OCI-LY3 (cell line): ENCODE data around the gene LPP.

Experiments
- H2AFZ ChIP-seq: fragments of 200-600, 300-600 bp; shearing (Covaris generic); 2 replicates; pipeline ENCODE4 v1.6.0; 2014; ENCODE audit warnings: antibody characterized with exemption, low read depth, low read length
- H3K27ac ChIP-seq: fragments of 200-600, 300-600 bp; sonication (generic); 2 replicates; pipeline ENCODE4 v1.5.1; 2014; ENCODE audit warnings: mild to moderate bottlenecking, low read length, moderate library complexity, mixed read lengths
- H3K27me3 ChIP-seq: fragments of 200-600, 300-600 bp; sonication (generic); 2 replicates; pipeline ENCODE4 v1.6.1; 2014; ENCODE audit warnings: low read depth, low read length, mixed read lengths
- H3K36me3 ChIP-seq: fragments of 200-600, 300-600 bp; sonication (generic); replicated peaks from 2 replicates; pipeline ENCODE3; 2014; ENCODE audit warnings: low read depth, low read length, mixed read lengths
- H3K4me1 ChIP-seq: fragments of 300-600, 200-600 bp; sonication (generic); 2 replicates; pipeline ENCODE4 v1.6.1; 2014; ENCODE audit warnings: low read length, mixed read lengths
- H3K4me2 ChIP-seq: fragments of 200-600, 300-600 bp; sonication (generic); 2 replicates; pipeline ENCODE4 v1.6.1; 2014; ENCODE audit warnings: low read length, mixed read lengths
- H3K4me3 ChIP-seq: fragments of 300-600, 200-600 bp; sonication (generic); 2 replicates; pipeline ENCODE4 v1.5.1; 2014; ENCODE audit warnings: antibody characterized with exemption, mild to moderate bottlenecking, low read length, moderate library complexity
- H3K79me2 ChIP-seq: fragments of 300-600, 200-600 bp; shearing (Covaris generic); 2 replicates; pipeline ENCODE4 v1.6.1; 2014; ENCODE audit warnings: mild to moderate bottlenecking, low read length, mixed read lengths
- H3K9ac ChIP-seq: fragments of 300-600, 200-600 bp; shearing (Covaris generic); 2 replicates; pipeline ENCODE4 v1.6.0; 2014; ENCODE audit warnings: mild to moderate bottlenecking, low read length, moderate library complexity
- H3K9me3 ChIP-seq: fragments of 200-600, 300-600 bp; shearing (Covaris generic); 2 replicates; pipeline ENCODE4 v1.6.1; 2014; ENCODE audit warnings: low read length, mixed read lengths; ENCODE audit not compliant: insufficient read depth
- H4K20me1 ChIP-seq: fragments of 200-600, 300-600 bp; sonication (generic); 2 replicates; pipeline ENCODE4 v1.6.1; 2016; ENCODE audit warnings: low read length, mixed read lengths; ENCODE audit not compliant: insufficient read depth
- CTCF ChIP-seq: fragments of 200-600, 300-600 bp; sonication (generic); IDR thresholded peaks from 2 replicates; pipeline ENCODE4 v1.5.1; 2014; ENCODE audit warnings: antibody characterized with exemption, low read length, low read depth
- EZH2phosphoT487 ChIP-seq: fragments of 200-600 bp; shearing (Covaris generic); IDR thresholded peaks from 2 replicates; pipeline ENCODE4 v1.6.1; 2018; ENCODE audit warnings: antibody characterized with exemption, mixed run types, low read depth

The LPP gene

GRCh38 chr3:188830893-188831292 lies 676.9 kb downstream of the LPP start:
- Histone ChIP-seq H3K4me3 (no peak overlapping the region), H3K27ac (no peak overlapping the region)
- TF ChIP-seq CTCF (peak; percentile 67), EZH2phosphoT487 (no peak)

GRCh38 chr3:188832146-188832545 lies 678.2 kb downstream of the LPP start:
- no peaks in the 10 kb centered on the region for H3K9me3 ChIP-seq
- H3K27me3 ChIP-seq: no peaks in the 10 kb centered on the region
- no peak overlapping the region for H2AFZ ChIP-seq
- H3K27ac ChIP-seq: no peak overlapping the region
- no peaks in the 10 kb centered on the region for H3K36me3 ChIP-seq
- no peak overlapping the region for H3K4me3 ChIP-seq
- H4K20me1 ChIP-seq: no peaks in the 10 kb centered on the region
- H3K79me2 ChIP-seq: no peaks in the 10 kb centered on the region
- H3K9ac ChIP-seq: no peak overlapping the region
- peaks cover 21% of the 10 kb centered on the region for H3K4me1 ChIP-seq
- TF ChIP-seq EZH2phosphoT487: no peak
- no peak for TF ChIP-seq CTCF
- H3K4me2 ChIP-seq: no peak overlapping the region

More at GRCh38 chr3:188830893-188831292, 676.9 kb downstream of the LPP start:
- Histone ChIP-seq H3K27me3 (no peaks in the 10 kb centered on the region), H3K4me2 (no peak overlapping the region), H3K9me3 (no peaks in the 10 kb centered on the region), H2AFZ (no peak overlapping the region), H3K36me3 (no peaks in the 10 kb centered on the region), H4K20me1 (no peaks in the 10 kb centered on the region), H3K9ac (no peak overlapping the region), H3K4me1 (peaks cover 27% of the 10 kb centered on the region), H3K79me2 (no peaks in the 10 kb centered on the region)

GRCh38 chr3:188832961-188833721 lies 679.2 kb downstream of the LPP start:
- Histone ChIP-seq H3K79me2 (no peaks in the 10 kb centered on the region), H3K9ac (no peak overlapping the region), H3K27me3 (no peaks in the 10 kb centered on the region), H3K36me3 (no peaks in the 10 kb centered on the region), H3K4me2 (no peak overlapping the region), H3K4me3 (no peak overlapping the region), H2AFZ (no peak overlapping the region), H3K4me1 (peaks cover 21% of the 10 kb centered on the region), H3K9me3 (no peaks in the 10 kb centered on the region), H4K20me1 (no peaks in the 10 kb centered on the region), H3K27ac (no peak overlapping the region)
- no peak for TF ChIP-seq EZH2phosphoT487
- TF ChIP-seq CTCF: no peak

GRCh38 chr3:188834349-188834748 lies 680.4 kb downstream of the LPP start:
- H3K27ac ChIP-seq: no peak overlapping the region
- peaks cover 20% of the 10 kb centered on the region for H3K4me1 ChIP-seq
- H3K9me3 ChIP-seq: no peaks in the 10 kb centered on the region
- no peaks in the 10 kb centered on the region for H3K79me2 ChIP-seq
- H2AFZ ChIP-seq: no peak overlapping the region
- H3K9ac ChIP-seq: no peak overlapping the region
- TF ChIP-seq EZH2phosphoT487: no peak
- TF ChIP-seq CTCF: peak; percentile 29
- H3K4me3 ChIP-seq: no peak overlapping the region
- no peak overlapping the region for H3K4me2 ChIP-seq
- no peaks in the 10 kb centered on the region for H3K27me3 ChIP-seq
- no peaks in the 10 kb centered on the region for H4K20me1 ChIP-seq
- H3K36me3 ChIP-seq: no peaks in the 10 kb centered on the region
